HK-2 (cell line): ENCODE measurements around the gene FER1L5.

ENCODE experiments used
- DNase-seq: peaks from one replicate; pipeline ENCODE4 v3.0.0-alpha.2; 2018; ENCODE audit not compliant: unreplicated experiment

Gene FER1L5

GRCh38 chr2:96695602-96696001 lies 53.0 kb downstream of the FER1L5 start:
- no peak for DNase-seq

- no peak for DNase-seq
These were observed 54.9 kb downstream of the FER1L5 start for GRCh38 chr2:96697476-96697875.

GRCh38 chr2:96698221-96698861 lies 55.8 kb downstream of the FER1L5 start:
- no peak for DNase-seq

DNA sequence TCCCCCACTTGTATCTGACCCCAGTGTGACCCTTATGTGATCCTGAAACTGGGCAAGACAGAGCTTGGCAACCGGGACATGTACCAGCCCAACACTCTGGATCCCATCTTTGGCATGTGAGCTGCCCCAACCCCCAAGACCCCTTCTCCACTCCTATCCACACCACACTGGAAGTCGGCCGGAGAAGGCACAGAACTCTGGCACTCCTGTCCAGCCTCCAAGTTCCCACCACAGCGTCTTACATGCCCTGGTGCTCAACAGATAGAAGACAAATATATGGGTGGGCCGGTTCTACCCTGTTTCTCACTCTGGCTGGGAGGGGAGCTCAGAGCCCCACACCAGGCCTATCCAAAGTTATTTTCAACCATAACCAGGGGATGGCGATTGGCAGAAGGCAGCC lies 56.5 kb downstream of the FER1L5 start:
- no peak for DNase-seq

GRCh38 chr2:96699621-96700020 lies 57.1 kb downstream of the FER1L5 start:
- no peak for DNase-seq

- DNase-seq, result no peak
These were observed 57.5 kb downstream of the FER1L5 start for GRCh38 chr2:96700086-96700485.

DNA sequence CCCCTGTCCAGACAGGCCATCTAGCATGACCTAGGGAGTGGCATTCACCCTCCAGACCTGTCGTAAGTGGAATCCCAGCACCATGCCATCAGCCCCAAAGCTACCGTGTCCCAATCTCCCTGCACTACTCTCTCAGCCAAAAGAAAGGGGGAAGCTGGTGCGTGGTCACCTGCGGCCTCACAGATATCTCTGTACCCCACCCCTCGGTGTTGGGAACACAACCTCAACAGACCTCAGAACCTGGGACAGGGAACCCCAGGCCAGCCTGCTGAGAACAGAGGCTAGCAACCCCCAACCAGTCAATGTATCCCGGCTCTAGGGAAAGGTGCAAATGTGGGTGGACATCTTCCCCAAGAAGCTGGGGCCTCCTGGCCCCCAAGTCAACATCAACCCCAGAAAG lies 59.1 kb downstream of the FER1L5 start:
- no peak for DNase-seq

DNA sequence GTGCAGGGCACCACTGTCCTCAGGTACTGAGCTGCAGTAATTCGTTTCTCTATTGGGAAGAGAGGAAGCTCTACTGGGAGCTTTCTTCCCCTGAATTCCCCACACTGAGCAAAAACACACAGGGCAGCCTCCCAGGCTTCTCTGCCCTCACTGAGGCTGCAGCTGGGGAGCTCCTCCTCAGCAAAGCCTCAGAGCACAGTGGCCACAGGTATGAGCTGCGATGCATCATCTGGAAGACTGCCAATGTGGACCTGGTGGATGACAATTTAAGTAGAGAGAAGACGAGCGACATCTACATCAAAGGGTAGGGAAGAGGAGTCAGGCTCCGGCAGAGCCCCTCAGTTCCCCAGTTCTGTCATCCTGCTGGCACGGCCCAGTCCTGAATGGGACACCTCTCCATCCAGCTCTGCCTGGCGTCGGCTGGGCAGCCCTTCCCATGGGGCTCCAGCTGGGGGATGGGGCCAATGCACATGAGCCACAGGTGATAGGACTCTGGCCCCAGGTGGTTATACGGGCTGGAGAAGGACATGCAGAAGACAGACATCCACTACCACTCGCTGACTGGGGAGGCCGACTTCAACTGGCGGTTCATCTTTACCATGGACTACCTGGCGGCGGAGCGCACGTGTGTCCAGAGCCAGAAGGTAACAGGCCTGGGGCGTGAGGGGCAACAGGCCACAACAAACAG lies 59.7 kb downstream of the FER1L5 start:
- peak; percentile 33 for DNase-seq

DNA sequence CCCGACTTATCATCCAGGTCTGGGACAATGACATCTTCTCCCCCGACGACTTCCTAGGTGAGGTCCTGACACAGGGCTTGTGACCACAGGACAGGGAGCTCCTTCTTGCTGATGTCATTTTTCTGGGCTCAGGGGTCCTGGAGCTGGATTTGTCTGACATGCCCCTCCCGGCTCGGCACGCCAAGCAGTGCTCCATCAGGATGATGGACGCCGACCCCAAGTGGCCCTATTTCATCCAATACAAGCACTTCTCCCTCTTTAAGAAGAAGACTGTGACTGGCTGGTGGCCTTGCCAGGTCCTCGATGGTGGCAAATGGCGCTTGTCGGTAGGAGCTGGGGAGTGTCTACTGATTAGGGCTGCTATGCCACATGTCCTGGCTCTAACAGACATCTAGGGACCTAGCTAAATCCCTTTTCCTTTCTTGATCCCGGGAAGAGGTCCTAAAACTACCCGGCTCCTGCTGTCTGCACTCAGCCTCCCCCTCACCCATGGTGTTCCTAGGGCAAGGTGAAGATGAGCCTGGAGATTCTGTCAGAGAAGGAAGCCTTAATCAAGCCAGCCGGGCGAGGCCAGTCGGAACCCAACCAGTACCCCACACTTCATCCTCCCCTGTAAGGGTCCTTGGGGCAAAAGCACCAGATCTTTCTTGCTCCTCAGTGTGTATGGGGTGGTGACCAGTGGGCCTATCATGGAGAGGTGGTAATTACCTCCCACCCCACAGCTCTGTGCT lies 60.6 kb downstream of the FER1L5 start:
- DNase-seq, result no peak

- DNase-seq, result no peak
These were observed 68.4 kb downstream of the FER1L5 start for GRCh38 chr2:96710985-96711384.

GRCh38 chr2:96715658-96716057 lies 73.1 kb downstream of the FER1L5 start:
- DNase-seq, result no peak

DNA sequence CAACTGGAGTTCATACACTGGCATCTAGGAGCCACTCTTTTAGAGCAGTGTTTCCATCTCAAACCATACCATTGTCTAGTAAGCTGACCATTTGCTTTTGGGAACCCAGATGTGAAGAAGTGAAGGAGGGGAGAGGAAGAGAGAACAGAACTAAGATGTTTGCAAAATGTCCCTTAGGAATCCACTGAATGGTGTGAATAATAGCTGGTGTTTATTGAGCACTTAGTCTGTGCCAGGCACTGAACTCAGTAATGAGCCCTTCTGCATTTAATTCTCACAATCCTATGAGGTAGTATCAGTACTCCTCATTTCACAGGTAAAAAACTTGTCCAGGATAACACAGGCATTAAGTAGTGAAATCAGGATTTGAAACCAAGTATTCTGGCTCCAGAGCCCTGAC lies 73.8 kb downstream of the FER1L5 start:
- no peak for DNase-seq

DNA sequence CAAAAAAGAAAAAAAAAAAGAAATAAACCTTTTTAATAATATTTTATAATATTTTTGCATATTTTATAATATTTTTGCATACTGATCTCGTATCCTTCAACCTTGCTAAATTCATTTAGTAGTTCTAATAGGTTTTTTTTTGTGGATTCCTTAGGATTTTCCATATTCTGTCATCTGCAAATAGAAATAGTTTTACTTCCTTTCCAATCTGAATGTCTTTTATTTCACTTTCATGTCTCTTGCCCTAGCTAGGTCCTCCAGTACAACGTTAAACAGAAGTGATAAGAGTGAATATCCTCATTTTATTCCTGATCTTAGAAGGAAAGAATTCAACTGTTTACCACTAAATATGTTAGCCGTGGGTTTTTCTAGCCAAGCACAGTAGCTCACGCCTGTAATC lies 83.6 kb downstream of the FER1L5 start:
- DNase-seq, result no peak

- DNase-seq, result no peak
These were observed 84.9 kb downstream of the FER1L5 start for GRCh38 chr2:96727431-96727830.

GRCh38 chr2:96729748-96730147 lies 87.2 kb downstream of the FER1L5 start:
- DNase-seq, result no peak

GRCh38 chr2:96730212-96730611 lies 87.6 kb downstream of the FER1L5 start:
- DNase-seq, result peak; percentile 4

DNA sequence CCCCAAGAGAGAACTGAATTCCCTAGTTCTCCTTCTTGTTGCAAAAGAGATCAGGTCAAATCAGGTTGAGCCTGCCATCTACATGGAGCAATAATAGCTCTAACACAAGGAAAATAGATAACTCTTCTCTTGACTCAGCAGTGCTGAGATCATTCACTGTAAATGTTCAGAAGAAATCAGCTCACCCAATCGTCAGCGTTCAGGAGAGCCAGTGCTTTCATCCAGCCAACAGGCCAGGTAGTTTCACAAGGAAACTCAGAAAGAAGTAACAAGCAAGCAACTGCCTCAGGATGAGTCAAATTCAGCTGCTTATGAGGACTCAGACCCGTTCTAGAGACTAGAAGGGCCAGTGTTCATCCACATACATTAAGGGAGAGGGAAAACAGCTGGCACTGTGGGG lies 91.4 kb downstream of the FER1L5 start:
- DNase-seq, result no peak

DNA sequence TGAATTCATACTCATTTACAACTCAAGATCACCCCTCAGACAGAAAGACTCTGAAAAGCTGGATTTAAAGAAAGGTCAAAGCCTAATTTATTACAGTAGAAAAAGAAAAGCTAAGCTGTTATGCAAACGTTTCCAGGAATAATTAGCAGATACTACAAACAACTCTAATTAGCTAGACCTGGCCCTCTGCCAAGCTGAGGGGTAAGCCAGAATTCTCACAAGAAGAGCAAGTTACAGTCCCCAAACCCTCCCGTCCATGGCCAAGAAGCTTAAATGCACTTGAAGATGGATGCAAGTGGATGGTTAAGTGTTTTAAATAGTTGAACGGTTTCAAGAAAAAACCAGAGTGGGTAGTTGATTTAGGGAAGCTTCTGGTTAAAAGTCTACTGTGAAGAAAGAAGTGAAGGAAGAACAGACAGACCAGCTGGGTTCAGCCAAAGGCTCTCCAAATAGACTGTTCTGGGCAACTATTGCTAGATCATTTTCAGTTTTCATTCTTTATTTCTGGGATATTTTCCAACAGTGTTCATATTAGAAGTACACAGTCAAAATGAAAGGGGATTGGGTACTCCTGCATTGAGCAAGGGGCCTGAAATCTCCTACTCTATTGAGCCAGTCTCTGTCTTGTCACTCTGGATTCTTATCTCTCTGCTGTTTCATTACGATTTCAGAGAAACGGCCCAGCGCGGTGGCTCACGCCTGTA lies 92.5 kb downstream of the FER1L5 start:
- no peak for DNase-seq

- DNase-seq, result no peak
These were observed 94.7 kb downstream of the FER1L5 start for GRCh38 chr2:96737251-96737650.

- no peak for DNase-seq
These were observed 95.3 kb downstream of the FER1L5 start for GRCh38 chr2:96737831-96738230.

DNA sequence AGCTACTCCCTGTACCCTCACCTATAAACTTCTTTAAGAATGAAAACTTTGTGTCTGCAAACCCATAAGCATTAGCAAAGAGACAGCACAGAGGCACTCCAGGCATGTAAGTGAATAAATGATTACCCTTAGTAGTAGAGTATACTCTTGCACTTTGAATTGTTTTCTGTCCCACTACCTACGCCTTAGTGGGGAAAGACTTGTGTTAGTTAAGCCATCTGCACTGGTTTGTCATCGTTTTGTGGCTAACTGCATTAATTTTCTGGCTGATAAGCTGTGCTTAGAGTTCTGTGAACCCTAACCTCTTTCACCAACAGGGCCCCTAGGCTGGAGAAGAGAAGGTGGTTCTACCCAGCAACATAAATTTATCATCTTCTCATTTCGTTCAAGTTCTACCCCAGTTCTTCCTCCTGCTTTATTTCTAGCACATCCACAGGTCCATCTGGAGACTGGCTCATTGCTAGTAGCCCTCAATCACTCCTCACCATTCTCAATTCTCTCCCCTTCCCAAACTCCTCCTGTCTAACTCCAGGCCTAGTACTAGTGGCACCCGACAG lies 96.6 kb downstream of the FER1L5 start:
- no peak for DNase-seq
